Smooth muscle cell (in vitro differentiated cells): ENCODE results near the gene SERPINB11. TPM values are rescaled to one million over a fixed set of nuclear protein-coding genes. Genes with fewer than 3 reads are reported as not detected.
A peak's percentile ranks its signal among the peaks of the same experiment; 100 is the strongest.

ENCODE experiments used
- DNase-seq: peaks from one replicate; lab custom pipeline; 2025; ENCODE audit not compliant: unreplicated experiment; lab: John Stamatoyannopoulos, UW
- H2AFZ ChIP-seq: fragments of 200-600 bp; sonication (generic); 2 replicates; pipeline ENCODE4 v1.6.0; 2016; ENCODE audit warnings: antibody characterized with exemption, low read depth, mild to moderate bottlenecking
- H3F3A ChIP-seq: fragments of 200-600 bp; sonication (generic); 2 replicates; pipeline ENCODE4 v1.6.0; 2017; ENCODE audit warnings: antibody characterized with exemption, low read depth
- H3K27ac ChIP-seq: fragments of 200-600 bp; sonication (generic); 2 replicates; pipeline ENCODE4 v1.5.1; 2016; ENCODE audit warnings: low read depth, mild to moderate bottlenecking
- H3K27me3 ChIP-seq: fragments of 200-600 bp; sonication (generic); 2 replicates; pipeline ENCODE4 v1.6.1; 2016; ENCODE audit warnings: low read depth, mild to moderate bottlenecking
- H3K36me3 ChIP-seq: fragments of 200-600 bp; sonication (generic); 2 replicates; pipeline ENCODE4 v1.5.1; 2016; ENCODE audit warnings: low read depth
- H3K4me1 ChIP-seq: fragments of 200-600 bp; sonication (generic); 2 replicates; pipeline ENCODE4 v1.5.1; 2016; ENCODE audit warnings: low read depth
- H3K4me2 ChIP-seq: fragments of 200-600 bp; sonication (generic); 2 replicates; pipeline ENCODE4 v1.6.0; 2016; ENCODE audit warnings: mild to moderate bottlenecking
- H3K4me3 ChIP-seq: fragments of 200-600 bp; sonication (generic); 2 replicates; pipeline ENCODE4 v1.5.1; 2016; ENCODE audit warnings: mild to moderate bottlenecking
- H3K79me2 ChIP-seq: fragments of 200-600 bp; sonication (generic); 2 replicates; pipeline ENCODE4 v1.6.0; 2016; ENCODE audit warnings: low read depth, mild to moderate bottlenecking
- H3K9ac ChIP-seq: fragments of 200-600 bp; sonication (generic); 2 replicates; pipeline ENCODE4 v1.6.0; 2016; ENCODE audit warnings: low read depth
- H3K9me3 ChIP-seq: fragments of 200-600 bp; sonication (generic); replicated peaks from 2 replicates; pipeline ENCODE4 v1.5.1; 2016; ENCODE audit warnings: low read depth
- H4K20me1 ChIP-seq: fragments of 200-600 bp; sonication (generic); 2 replicates; pipeline ENCODE4 v1.6.0; 2016; ENCODE audit warnings: low read depth
- CTCF ChIP-seq: fragments of 200-600 bp; sonication (generic); IDR thresholded peaks from 2 replicates; pipeline ENCODE4 v1.5.1; 2017; ENCODE audit warnings: borderline replicate concordance, mild to moderate bottlenecking, antibody characterized with exemption; ENCODE audit not compliant: insufficient read depth, poor library complexity, severe bottlenecking
- WGBS: methylation state at CpG from one replicate; pipeline ENCODE4 v1.1.7; 2016; ENCODE audit warnings: low lambda C conversion rate; 5-methylcytosine and 5-hydroxymethylcytosine counted together
- polyA plus RNA-seq: library from polyadenylated mRNA; unstranded; fragments of >200 nt; fragmentation: Nextera tagmentation; extraction: Ambion mirVana; gene quantifications from 2 replicates; pipeline ENCODE4 v1.2.1, GENCODE V29; 2016
- total RNA-seq: library from RNA; depleted of rRNA; stranded (reverse); fragments of >200 nt; gene quantifications from 2 replicates; pipeline ENCODE4 v1.2.3, GENCODE V29; 2014

The SERPINB11 gene
- total and polyA plus RNA-seq, 2 experiments from 2014 or later, result 0.25 to 1.4 TPM

- no peaks in the 10 kb centered on the region for H3K36me3 ChIP-seq
- no peak for DNase-seq
- 30% methylated on average over 5 of the region's 5 CpGs for WGBS
- peak overlapping the region; percentile 24 for H3K27ac ChIP-seq
- no peak for TF ChIP-seq CTCF
- no peaks in the 10 kb centered on the region for H3K9me3 ChIP-seq
- H3F3A ChIP-seq, result no peaks in the 10 kb centered on the region
- no peaks in the 10 kb centered on the region for H4K20me1 ChIP-seq
- H3K4me3 ChIP-seq, result no peak overlapping the region
- no peak overlapping the region for H2AFZ ChIP-seq
- no peaks in the 10 kb centered on the region for H3K4me1 ChIP-seq
- H3K4me2 ChIP-seq, result no peak overlapping the region
- no peaks in the 10 kb centered on the region for H3K27me3 ChIP-seq
- no peaks in the 10 kb centered on the region for H3K79me2 ChIP-seq
- no peak overlapping the region for H3K9ac ChIP-seq
These were observed 26.0 kb upstream of the SERPINB11 start for GRCh38 chr18:63676526-63677323.

- H3K79me2 ChIP-seq, result no peaks in the 10 kb centered on the region
- no peak overlapping the region for H3K9ac ChIP-seq
- H3K36me3 ChIP-seq, result no peaks in the 10 kb centered on the region
- no peak for TF ChIP-seq CTCF
- H3K27ac ChIP-seq, result peak overlapping the region; percentile 24
- no peak overlapping the region for H3K4me2 ChIP-seq
- no peak for DNase-seq
- no peaks in the 10 kb centered on the region for H3K9me3 ChIP-seq
- H2AFZ ChIP-seq, result no peak overlapping the region
- WGBS, result 55% methylated on average over 5 of the region's 5 CpGs
- no peaks in the 10 kb centered on the region for H3F3A ChIP-seq
- H3K4me1 ChIP-seq, result no peaks in the 10 kb centered on the region
- H4K20me1 ChIP-seq, result no peaks in the 10 kb centered on the region
- no peak overlapping the region for H3K4me3 ChIP-seq
- no peaks in the 10 kb centered on the region for H3K27me3 ChIP-seq
These were observed 25.1 kb upstream of the SERPINB11 start for GRCh38 chr18:63677500-63678225.

GRCh38 chr18:63679820-63680606 lies 22.7 kb upstream of the SERPINB11 start:
- no peaks in the 10 kb centered on the region for H4K20me1 ChIP-seq
- H3K27me3 ChIP-seq, result no peaks in the 10 kb centered on the region
- H3K36me3 ChIP-seq, result no peaks in the 10 kb centered on the region
- H3K27ac ChIP-seq, result no peak overlapping the region
- no peak overlapping the region for H3K9ac ChIP-seq
- peaks cover 10% of the 10 kb centered on the region for H3K4me1 ChIP-seq
- no peak for DNase-seq
- WGBS, result 84% methylated on average over 5 of the region's 5 CpGs
- no peaks in the 10 kb centered on the region for H3K79me2 ChIP-seq
- H3K4me3 ChIP-seq, result no peak overlapping the region
- no peak overlapping the region for H3K4me2 ChIP-seq
- H2AFZ ChIP-seq, result no peak overlapping the region
- H3K9me3 ChIP-seq, result no peaks in the 10 kb centered on the region
- no peaks in the 10 kb centered on the region for H3F3A ChIP-seq
- no peak for TF ChIP-seq CTCF
